ENCODE results near the gene CFAP61.

GRCh38 chr20:20217621-20218020 lies 165.3 kb downstream of the CFAP61 start:
- TF ChIP-seq CTCF (IDR thresholded peaks at IDR 0.05; ENCODE audit: insufficient read depth, low read length, poor library complexity, severe bottlenecking) (no peak), EZH2phosphoT487 (conservative IDR thresholded peaks at IDR 0.05; ENCODE audit: low read length) (no peak)
